ENCODE data around the gene ASF1B. TPM values are rescaled to one million over a fixed set of nuclear protein-coding genes. Genes with fewer than 3 reads are reported as not detected.

ASF1B gene
- polyA plus RNA-seq, 6 donors from 2014 or later: 1.8 to 4.1 (median 2.5) TPM

GRCh38 chr19:14091081-14091812 is 45.1 kb downstream of the ASF1B start:
- Mint-ChIP-seq H3K4me1 (peaks cover 14 to 20% (median 18%) of the 10 kb centered on the region in 3 donors), H3K4me3 (peak overlapping the region; percentile 89 to 100 (median 99)), H3K27me3 (no peaks in the 10 kb centered on the region), H3K27ac (peak overlapping the region; percentile 97 to 100 (median 100)), H3K9me3 (peaks cover 0 to 9% (median 4%) of the 10 kb centered on the region in 7 donors), H3K36me3 (peaks cover 7 to 8% of the 10 kb centered on the region in 2 donors)
- ATAC-seq (ENCODE audit: low read depth in 2 of 2) (peak; percentile 55 to 59), DNase-seq (peak; percentile 83)

DNA sequence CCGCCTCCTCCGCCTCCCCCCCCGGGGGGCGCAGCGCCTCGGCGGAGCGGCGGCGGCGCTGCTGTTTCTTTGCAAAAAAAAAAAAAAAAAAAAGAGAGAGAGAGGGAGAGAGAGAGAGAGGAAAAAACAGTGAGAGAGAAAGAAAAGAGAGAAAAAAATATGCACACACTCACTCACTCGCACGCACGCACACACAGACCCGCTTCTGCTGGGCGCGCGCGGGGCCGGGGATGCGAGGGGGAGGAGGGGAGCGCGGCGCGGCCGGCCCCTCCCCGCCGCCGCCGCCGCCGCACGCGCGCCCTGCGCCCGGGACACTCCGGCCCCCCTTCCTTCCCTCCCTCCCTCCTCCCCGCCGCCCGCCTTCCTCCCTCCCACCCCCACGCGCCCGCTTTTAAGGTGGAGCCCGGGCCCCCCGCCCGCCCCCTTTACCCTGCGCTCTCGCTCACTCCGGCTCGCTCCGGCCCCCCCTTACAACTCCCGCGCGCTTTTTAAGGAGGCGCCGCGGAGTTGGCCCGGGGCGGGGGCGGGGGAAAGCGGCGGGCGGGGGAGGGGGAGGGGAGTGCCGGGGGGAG is 45.8 kb downstream of the ASF1B start, which contains the start of gene SAMD1:
Gene SAMD1 (minus strand): TSS at position 243 of the 572 bp plus-strand sequence.
- DNase-seq (peak; percentile 74), ATAC-seq (ENCODE audit: low read depth in 2 of 2) (peak; percentile 48 to 53)
- peak within 1 kb of the TSS; percentile 97 to 100 (median 100) for H3K27ac Mint-ChIP-seq
- H3K27me3 Mint-ChIP-seq: no peaks in the 10 kb centered on the region
- H3K4me1 Mint-ChIP-seq: peaks cover 14 to 20% (median 18%) of the 10 kb centered on the region in 3 donors
- H3K4me3 Mint-ChIP-seq: peak within 1 kb of the TSS; percentile 89 to 100 (median 99)
- peaks cover 7 to 8% of the 10 kb centered on the region in 2 donors for H3K36me3 Mint-ChIP-seq
- peaks cover 0 to 9% (median 4%) of the 10 kb centered on the region in 7 donors for H3K9me3 Mint-ChIP-seq

DNA sequence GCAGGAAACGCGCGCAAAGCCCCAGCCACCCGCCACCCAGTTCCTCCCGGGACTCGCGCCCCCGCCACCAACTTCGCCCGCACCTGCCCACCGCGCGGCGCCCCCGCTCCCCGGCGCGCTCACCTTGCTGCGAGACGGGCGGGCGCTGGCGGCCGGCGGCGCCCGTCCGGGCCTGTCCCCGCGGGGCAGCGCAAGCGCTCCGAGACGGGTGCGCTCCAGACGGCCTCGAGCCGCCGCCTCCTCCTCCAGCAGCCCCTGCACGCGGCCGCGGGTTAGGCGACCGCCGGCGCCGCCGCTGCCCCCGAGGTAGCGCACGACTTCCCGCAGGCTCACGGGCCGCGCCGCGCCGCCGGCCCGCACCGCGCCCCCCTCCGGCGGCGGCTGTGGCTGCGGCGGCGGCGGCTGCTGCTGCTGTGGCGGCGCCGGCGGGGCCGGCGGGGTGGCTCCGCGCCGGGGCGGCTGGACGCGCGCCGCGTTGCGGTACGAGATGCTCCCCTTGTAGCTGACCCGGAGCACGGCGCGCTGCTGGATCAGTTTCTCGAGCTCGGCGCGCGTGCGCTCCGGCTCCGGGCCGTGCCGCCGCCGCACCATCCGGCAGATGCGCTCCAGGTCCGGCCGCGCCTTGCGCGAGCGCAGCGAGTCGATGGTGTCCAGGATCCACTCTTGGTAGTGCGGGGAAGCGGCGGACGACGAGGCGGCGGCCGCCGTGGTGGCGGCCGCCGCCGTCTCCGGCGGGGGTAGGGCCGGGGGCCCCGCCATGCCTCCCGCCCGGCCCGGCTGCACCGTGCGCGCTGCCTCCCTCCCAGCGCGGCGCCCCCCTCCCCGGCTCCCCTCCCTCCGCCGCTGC is 46.5 kb downstream of the ASF1B start:
- Mint-ChIP-seq H3K27ac (peak overlapping the region in 4 of 6 donors; percentile 77 to 96 (median 84)), H3K36me3 (peaks cover 7 to 8% of the 10 kb centered on the region in 2 donors), H3K27me3 (no peaks in the 10 kb centered on the region), H3K9me3 (peaks cover 0 to 9% (median 4%) of the 10 kb centered on the region in 7 donors), H3K4me3 (peak overlapping the region; percentile 81 to 99 (median 89)), H3K4me1 (peaks cover 14 to 20% (median 18%) of the 10 kb centered on the region in 3 donors)
- DNase-seq: peak; percentile 46
- ATAC-seq (ENCODE audit: low read depth in 2 of 2): peak; percentile 8 to 15

DNA sequence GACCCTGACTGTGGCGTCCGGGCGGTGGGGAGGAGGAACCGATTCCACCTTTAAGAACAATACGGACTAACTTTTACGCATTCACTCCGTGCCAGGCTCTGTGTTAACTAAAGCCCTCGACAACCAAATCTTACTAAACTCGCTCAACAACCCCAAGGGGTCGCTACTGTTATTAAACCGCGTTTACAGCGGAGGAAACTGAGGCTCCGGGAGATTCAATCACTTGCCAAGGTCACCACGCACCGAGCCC is 47.1 kb downstream of the ASF1B start:
- DNase-seq (peak; percentile 25), ATAC-seq (ENCODE audit: low read depth in 2 of 2) (no peak)
- Mint-ChIP-seq H3K27ac (peak overlapping the region in 4 of 6 donors; percentile 50 to 96 (median 84)), H3K4me1 (peaks cover 14 to 18% (median 15%) of the 10 kb centered on the region in 3 donors), H3K4me3 (peak overlapping the region; percentile 10 to 99 (median 87)), H3K36me3 (peaks cover 7 to 8% of the 10 kb centered on the region in 2 donors), H3K27me3 (no peaks in the 10 kb centered on the region), H3K9me3 (peaks cover 0 to 9% (median 4%) of the 10 kb centered on the region in 7 donors)

DNA sequence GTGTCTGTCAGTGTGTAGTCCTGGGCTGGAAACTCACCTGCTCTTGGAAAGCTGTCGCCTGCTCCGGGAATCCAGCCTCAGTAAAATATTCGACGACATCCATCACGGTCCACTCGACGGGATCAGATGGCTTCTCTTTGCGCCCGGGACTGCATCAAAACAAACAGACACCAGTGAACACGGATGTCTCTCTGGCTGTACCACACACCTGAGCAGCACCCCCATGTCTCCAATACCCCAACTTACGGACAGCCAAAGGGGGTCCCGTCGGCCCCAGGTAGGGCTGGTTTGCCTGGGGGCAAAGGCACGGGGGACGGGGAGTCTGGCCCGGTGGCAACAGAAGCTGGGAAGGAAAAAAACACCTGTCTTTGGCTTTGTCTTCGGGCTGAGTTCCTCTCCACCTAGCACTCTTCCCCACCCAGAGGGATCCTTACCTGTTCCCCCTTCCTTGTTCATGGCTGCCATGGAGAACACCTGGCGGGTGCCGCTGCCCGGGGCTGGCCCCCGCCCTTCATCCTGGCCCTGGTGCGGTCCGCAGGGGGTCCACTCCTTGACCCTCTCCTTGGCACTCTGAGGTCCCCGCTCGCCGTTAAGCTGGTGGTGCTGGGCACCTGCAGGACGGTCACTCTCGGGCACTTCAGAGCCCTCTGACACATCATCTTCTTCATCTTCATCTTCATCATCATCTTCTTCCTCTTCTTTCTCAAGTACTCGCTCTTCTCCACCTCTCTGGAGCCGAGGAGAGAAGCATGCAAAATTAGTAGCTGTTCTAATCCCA is 47.6 kb downstream of the ASF1B start:
- Mint-ChIP-seq H3K36me3 (peaks cover 7 to 8% of the 10 kb centered on the region in 2 donors), H3K4me3 (peak overlapping the region; percentile 52 to 99 (median 87))

GRCh38 chr19:14086098-14086497 is 50.3 kb downstream of the ASF1B start:
- no peak overlapping the region for H3K27ac Mint-ChIP-seq

More for the DNA sequence above, 47.6 kb downstream of the ASF1B start:
- Mint-ChIP-seq H3K27me3 (no peaks in the 10 kb centered on the region), H3K9me3 (peaks cover 0 to 7% (median 4%) of the 10 kb centered on the region in 7 donors), H3K27ac (peak overlapping the region in 3 of 6 donors; percentile 50 to 96 (median 79)), H3K4me1 (peaks cover 14 to 18% (median 15%) of the 10 kb centered on the region in 3 donors)
- ATAC-seq (ENCODE audit: low read depth in 2 of 2) (no peak), DNase-seq (no peak)

GRCh38 chr19:14085309-14085995 is 50.9 kb downstream of the ASF1B start, which contains the start of gene C19orf67:
Gene C19orf67 (minus strand): TSS chr19:14085783. CDS start chr19:14085627, 156 bp downstream.
- peak within 1 kb of the TSS in 1 of 6 donors; percentile 15 for H3K27ac Mint-ChIP-seq
- ATAC-seq (ENCODE audit: low read depth in 2 of 2) (no peak), DNase-seq (no peak)
- H3K27me3 Mint-ChIP-seq: no peaks in the 10 kb centered on the region
- peaks cover 0 to 1% (median 0%) of the 10 kb centered on the region in 7 donors for H3K9me3 Mint-ChIP-seq
- H3K4me3 Mint-ChIP-seq: peak within 1 kb of the TSS in 2 of 8 donors; percentile 42 to 72
- peaks cover 4 to 20% (median 5%) of the 10 kb centered on the region in 3 donors for H3K4me1 Mint-ChIP-seq
- peaks cover 4 to 7% of the 10 kb centered on the region in 2 donors for H3K36me3 Mint-ChIP-seq

More at GRCh38 chr19:14086098-14086497, 50.3 kb downstream of the ASF1B start:
- H3K9me3 Mint-ChIP-seq: peaks cover 0 to 1% (median 0%) of the 10 kb centered on the region in 7 donors
- H3K4me1 Mint-ChIP-seq: peaks cover 4 to 13% (median 5%) of the 10 kb centered on the region in 3 donors
- DNase-seq: no peak
- no peaks in the 10 kb centered on the region for H3K27me3 Mint-ChIP-seq
- ATAC-seq (ENCODE audit: low read depth in 2 of 2): no peak
- H3K4me3 Mint-ChIP-seq: peak overlapping the region in 1 of 8 donors; percentile 71
- H3K36me3 Mint-ChIP-seq: peaks cover 4 to 7% of the 10 kb centered on the region in 2 donors

DNA sequence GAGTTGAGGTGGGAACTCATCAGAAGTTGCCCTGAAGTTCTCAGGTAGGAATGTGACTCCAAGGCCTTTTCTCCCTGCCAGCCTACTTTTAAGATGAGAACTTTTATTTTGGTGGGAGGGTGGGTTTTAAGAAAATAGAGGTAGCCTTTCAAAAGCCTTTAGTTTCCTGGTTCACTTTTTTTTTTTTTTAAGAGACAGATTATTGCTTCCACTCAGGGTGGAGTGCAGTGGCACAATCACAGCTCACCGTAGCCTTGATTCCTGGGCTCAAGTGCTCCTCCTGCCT is 53.8 kb downstream of the ASF1B start:
- DNase-seq: no peak
- Mint-ChIP-seq H3K36me3 (no peaks in the 10 kb centered on the region), H3K4me1 (peaks cover 0 to 23% (median 0%) of the 10 kb centered on the region in 3 donors), H3K27ac (peak overlapping the region in 2 of 6 donors; percentile 72 to 88), H3K9me3 (no peaks in the 10 kb centered on the region), H3K4me3 (peak overlapping the region in 7 of 8 donors; percentile 72 to 97 (median 90)), H3K27me3 (no peaks in the 10 kb centered on the region)
- ATAC-seq (ENCODE audit: low read depth in 2 of 2): no peak

DNA sequence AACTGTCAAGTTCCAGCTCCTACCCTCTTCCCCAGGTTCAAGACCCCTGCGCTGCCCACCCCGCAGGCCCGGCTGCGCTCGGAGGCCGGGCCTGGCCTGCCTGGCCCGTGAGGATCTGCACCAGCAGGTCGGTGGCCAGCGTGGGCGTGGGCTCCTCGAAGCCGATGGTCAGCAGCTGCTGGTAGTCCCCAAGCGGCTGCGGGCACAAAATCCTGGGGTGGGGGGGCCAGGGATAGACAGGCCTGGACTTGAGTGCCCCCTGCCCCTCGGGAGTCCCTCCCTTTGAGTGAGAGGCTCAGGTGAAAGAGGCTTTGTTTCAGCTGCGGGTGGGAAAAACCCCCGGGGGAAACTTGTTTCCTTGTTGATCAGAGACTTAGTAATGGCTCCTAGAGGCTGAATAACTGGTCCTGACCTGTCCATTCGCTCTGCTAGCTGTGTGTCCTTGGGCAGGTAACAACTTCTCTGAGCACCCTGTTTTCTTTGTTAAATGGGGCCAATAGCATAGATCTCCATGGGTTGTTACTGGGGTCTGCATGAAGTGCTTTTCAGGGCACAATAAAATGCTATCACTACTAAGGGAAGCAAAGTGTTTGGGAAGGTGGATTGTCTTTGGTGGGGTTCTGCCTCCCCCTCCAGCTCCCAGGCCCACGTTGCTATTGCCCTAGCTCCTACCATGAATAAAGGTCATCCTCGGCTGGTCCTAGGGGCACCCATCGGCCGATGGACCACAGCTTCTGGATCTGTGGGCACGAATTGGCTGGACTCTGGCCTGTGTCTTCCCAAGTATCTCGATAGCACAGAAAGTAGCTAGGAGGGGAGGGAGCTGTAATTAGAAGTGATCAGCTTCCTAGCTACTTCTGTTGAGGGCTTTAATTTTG is 54.4 kb downstream of the ASF1B start:
- no peaks in the 10 kb centered on the region for H3K9me3 Mint-ChIP-seq
- no peaks in the 10 kb centered on the region for H3K36me3 Mint-ChIP-seq
- no peaks in the 10 kb centered on the region for H3K27me3 Mint-ChIP-seq
- peaks cover 0 to 27% (median 0%) of the 10 kb centered on the region in 3 donors for H3K4me1 Mint-ChIP-seq
- DNase-seq: peak; percentile 28
- H3K4me3 Mint-ChIP-seq: peak overlapping the region; percentile 81 to 97 (median 95)
- peak overlapping the region; percentile 88 to 99 (median 97) for H3K27ac Mint-ChIP-seq
- peak; percentile 8 to 31 for ATAC-seq (ENCODE audit: low read depth in 2 of 2)

DNA sequence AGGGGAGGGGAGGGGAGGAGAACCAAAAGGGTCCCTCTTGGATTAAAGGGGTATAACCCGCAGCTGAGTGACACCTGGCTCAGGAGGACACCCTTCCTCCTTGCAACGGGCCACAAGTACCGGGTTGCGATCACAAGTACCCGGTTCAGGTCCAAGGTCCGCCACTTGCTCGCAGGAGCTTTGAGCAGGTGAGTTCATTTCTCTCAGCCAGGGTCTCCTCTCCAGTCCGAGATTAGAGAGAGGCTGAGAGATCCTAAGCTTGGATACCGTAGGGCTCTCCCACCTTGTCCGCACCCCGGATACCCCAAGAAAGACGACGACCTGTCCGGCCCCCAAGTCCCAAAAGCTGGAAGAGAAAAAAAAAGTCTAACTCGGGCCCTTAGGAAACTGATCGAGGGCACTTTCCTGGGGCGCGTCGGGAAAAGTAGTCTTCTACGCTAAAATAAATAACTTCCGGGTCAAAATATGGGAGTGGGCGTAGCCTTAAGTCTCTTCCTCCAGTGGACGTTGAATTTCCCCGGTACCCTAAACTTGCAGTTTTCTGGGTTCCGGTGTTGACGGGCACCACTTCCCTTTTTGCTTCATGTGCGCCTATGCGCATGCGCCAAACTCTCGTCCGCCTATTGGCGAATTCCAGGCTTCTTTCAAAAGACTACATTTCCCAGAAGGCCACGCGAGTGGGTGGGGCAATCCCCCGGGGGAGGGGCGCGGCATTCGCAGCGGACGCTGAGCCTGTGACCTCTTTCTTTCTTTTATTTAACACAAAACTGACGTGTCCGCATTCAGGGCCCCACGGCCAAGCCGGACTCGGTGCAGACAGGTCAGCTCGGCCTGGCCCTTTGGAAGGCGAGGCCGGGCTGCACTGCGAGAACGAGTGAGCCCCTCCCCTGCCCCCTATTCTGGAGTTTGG is 55.2 kb downstream of the ASF1B start:
- Mint-ChIP-seq H3K27me3 (no peaks in the 10 kb centered on the region), H3K27ac (peak overlapping the region; percentile 88 to 99 (median 97)), H3K4me3 (peak overlapping the region; percentile 81 to 97 (median 95)), H3K9me3 (no peaks in the 10 kb centered on the region), H3K4me1 (peaks cover 0 to 27% (median 0%) of the 10 kb centered on the region in 3 donors), H3K36me3 (no peaks in the 10 kb centered on the region)
- peak; percentile 94 to 95 for ATAC-seq (ENCODE audit: low read depth in 2 of 2)
- DNase-seq: peak; percentile 99
